IPS-20b (cell line): ENCODE data around the gene PHKG1.
"Not testable (repeated sequence)": the region's sequence is repeated elsewhere in the genome, so short reads cannot be mapped to it uniquely, and the experiment has no call there.

Experiments used
- H3K27ac ChIP-seq: one replicate; pipeline ENCODE4 v1.5.1; 2013; ENCODE audit warnings: low read length
- H3K27me3 ChIP-seq: 2 replicates; pipeline ENCODE4 v1.6.1; 2013; ENCODE audit warnings: mild to moderate bottlenecking, low read length, inconsistent platforms; ENCODE audit not compliant: insufficient read depth
- H3K36me3 ChIP-seq: 2 replicates; pipeline ENCODE4 v1.6.1; 2013; ENCODE audit warnings: low read depth, mild to moderate bottlenecking, inconsistent platforms, low read length, moderate library complexity; ENCODE audit not compliant: insufficient read depth
- H3K4me1 ChIP-seq: 2 replicates; pipeline ENCODE4 v1.6.1; 2013; ENCODE audit warnings: mild to moderate bottlenecking, control low read depth, inconsistent platforms, low read length, moderate library complexity; ENCODE audit not compliant: insufficient read depth
- H3K4me3 ChIP-seq: 2 replicates; pipeline ENCODE4 v1.5.1; 2013; ENCODE audit warnings: mild to moderate bottlenecking, low read length, inconsistent platforms
- H3K9ac ChIP-seq: 2 replicates; pipeline ENCODE4 v1.6.1; 2013; ENCODE audit warnings: low read depth, mild to moderate bottlenecking, inconsistent platforms, low read length, moderate library complexity
- H3K9me3 ChIP-seq: 2 replicates; pipeline ENCODE4 v1.6.1; 2013; ENCODE audit warnings: mild to moderate bottlenecking, low read depth, low read length, inconsistent platforms; ENCODE audit not compliant: insufficient read depth

Gene PHKG1

DNA sequence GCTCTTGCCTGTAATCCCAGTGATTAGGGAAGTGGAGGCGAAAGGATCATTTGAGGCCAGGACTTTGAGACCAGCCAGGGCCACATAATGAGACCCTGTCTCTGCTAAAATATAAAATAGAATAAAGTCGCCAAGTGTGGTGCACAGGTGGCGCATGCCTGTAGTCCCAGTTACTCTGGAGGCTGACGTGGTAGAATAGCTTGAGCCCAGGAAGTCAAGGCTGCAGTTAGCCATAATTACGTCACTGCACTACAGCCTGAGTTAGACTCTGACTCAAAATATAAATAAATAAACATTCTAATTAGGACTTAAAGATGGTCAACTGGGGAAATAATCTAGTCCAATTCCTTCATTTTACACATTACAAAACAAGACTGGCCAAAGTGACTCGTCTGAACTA, 12.8 kb upstream of the PHKG1 start:
- H3K27me3 ChIP-seq = no peaks in the 10 kb centered on the region
- peak overlapping the region; percentile 85 for H3K4me3 ChIP-seq
- no peak overlapping the region for H3K27ac ChIP-seq
- peak overlapping the region; percentile 88; the same call in 1 of the 2 replicates for H3K9ac ChIP-seq
- peaks cover 52% of the 10 kb centered on the region for H3K9me3 ChIP-seq
- no peaks in the 10 kb centered on the region for H3K4me1 ChIP-seq
- peaks cover 31% of the 10 kb centered on the region for H3K36me3 ChIP-seq

DNA sequence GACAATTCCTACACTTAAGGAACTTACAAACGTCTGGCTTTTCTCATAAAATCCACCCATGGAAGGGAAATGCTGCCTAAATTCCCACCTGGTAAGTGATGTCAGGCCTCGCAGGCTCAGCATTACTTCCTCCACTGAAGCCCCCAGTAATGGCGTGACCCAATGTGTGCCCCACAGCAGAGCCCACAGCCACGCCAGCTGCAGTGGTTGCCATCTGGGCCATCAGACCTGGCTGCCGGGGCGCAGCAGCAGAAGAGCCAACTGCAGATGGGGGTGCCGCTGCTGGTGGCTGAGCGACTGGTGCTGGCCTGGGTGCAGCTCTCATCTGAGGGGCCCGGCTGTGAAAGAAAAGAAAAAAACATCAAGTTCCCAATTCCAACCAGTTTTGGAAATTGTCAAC, 11.4 kb upstream of the PHKG1 start:
- not testable (repeated sequence) for H3K4me3 ChIP-seq, H3K27ac ChIP-seq, H3K27me3 ChIP-seq, H3K9ac ChIP-seq, H3K4me1 ChIP-seq
- Histone ChIP-seq H3K9me3 (peaks cover 40% of the 10 kb centered on the region), H3K36me3 (peaks cover 38% of the 10 kb centered on the region)

DNA sequence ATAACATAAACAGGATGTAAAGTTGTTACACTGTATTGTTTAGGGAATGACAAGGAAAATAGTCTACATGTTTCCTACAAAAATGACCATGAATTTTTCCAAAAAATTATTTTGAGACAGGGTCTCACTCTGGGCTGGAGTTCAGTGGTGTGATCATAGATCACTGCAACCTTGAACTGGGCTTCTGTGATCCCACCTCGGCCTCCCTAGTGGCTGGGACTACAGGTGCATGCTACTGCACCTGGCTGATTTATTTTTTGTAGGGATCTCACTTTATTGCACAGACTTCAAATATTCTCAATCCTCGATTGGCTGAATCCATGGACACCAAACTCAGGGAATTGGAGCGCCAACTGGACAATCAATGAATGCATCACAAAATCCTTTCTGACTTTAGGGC, 6.9 kb upstream of the PHKG1 start:
- Histone ChIP-seq H3K9me3 (peaks cover 15% of the 10 kb centered on the region), H3K4me3 (no peak overlapping the region), H3K27me3 (no peaks in the 10 kb centered on the region), H3K36me3 (peaks cover 38% of the 10 kb centered on the region), H3K9ac (no peak overlapping the region), H3K4me1 (no peaks in the 10 kb centered on the region), H3K27ac (no peak overlapping the region)

DNA sequence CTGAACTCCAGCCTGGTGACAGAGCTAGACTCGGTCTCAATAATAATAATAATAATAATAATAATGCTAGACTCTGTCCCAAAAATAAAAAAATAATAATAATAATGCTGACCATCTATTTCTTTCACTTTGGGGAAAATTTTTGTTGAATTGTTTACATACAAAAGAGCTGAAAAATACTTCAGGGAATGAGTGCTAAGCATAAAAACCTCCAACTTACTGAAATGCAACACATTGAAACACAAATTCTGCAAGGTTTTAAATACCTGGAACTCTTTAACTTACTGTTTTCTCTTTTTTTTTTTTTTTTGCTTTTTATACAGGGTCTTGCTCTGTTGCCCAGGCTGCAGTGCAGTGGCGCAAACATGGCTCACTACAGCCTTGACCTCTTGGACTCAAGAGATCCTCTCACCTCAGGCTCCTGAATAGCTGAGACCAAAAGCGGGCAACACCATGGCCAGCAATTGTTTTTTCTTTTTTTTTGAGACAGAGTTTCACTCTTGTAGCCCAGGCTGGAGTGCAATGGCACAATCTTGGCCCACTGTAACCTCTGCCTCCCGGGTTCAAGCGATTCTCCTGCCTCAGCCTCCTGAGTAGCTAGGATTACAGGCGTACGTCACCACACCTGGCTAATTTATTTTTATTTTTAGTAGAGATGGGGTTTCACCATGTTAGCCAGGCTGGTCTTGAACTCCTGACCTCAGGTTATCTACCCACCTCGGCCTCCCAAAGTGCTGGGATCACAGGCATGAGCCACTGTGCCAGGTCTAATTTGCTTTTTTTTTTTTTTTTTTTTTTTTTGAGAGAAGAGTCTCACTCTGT, 5.6 kb upstream of the PHKG1 start:
- H3K4me1 ChIP-seq, H3K27ac ChIP-seq, H3K9ac ChIP-seq, H3K27me3 ChIP-seq, H3K4me3 ChIP-seq: not testable (repeated sequence)
- Histone ChIP-seq H3K36me3 (peaks cover 29% of the 10 kb centered on the region), H3K9me3 (peaks cover 10% of the 10 kb centered on the region)

DNA sequence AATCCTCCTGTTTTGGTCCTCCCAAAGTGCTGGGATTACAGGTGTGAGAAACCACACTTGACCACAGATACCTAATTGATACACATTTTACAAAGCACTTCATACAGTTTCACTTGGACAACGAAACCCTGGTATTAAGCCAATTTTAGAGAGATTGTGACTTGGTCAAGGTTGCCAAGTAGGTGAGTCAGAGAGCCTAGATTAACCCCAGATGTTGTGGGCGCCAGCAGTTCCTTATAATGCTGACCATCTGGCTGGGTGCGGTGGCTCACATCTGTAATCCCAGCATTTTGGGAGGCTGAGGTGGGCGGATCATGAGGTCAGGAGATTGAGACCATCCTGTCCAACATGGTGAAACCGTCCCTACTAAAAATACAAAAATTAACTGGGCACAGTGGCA, 4.9 kb upstream of the PHKG1 start:
- H3K27ac ChIP-seq = no peak overlapping the region
- no peaks in the 10 kb centered on the region for H3K4me1 ChIP-seq
- H3K27me3 ChIP-seq = no peaks in the 10 kb centered on the region
- H3K9me3 ChIP-seq = peaks cover 8% of the 10 kb centered on the region
- peaks cover 25% of the 10 kb centered on the region for H3K36me3 ChIP-seq
- H3K4me3 ChIP-seq = no peak overlapping the region
- no peak overlapping the region for H3K9ac ChIP-seq

DNA sequence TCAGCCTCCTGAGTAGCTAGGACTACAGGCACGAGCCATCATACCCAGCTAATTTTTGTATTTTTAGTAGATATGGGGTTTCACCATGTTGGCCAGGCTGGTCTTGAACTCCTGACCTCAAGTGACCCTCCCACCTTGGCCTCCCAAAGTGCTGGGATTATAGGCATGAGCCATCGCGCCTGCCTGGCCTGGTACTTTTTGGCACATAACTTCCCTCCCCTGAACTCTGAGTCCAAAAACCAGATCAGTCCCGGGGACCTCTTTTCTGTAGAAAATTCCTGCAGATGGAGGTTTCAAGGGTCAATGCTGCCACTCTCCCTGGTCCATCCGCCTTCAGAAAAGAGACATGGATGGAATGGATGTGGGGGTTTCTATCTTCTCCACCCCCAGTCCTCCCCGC, 364 bp downstream of the PHKG1 start:
- H3K36me3 ChIP-seq, H3K4me1 ChIP-seq, H3K9ac ChIP-seq, H3K4me3 ChIP-seq, H3K27me3 ChIP-seq, H3K9me3 ChIP-seq, H3K27ac ChIP-seq: not testable (repeated sequence)

DNA sequence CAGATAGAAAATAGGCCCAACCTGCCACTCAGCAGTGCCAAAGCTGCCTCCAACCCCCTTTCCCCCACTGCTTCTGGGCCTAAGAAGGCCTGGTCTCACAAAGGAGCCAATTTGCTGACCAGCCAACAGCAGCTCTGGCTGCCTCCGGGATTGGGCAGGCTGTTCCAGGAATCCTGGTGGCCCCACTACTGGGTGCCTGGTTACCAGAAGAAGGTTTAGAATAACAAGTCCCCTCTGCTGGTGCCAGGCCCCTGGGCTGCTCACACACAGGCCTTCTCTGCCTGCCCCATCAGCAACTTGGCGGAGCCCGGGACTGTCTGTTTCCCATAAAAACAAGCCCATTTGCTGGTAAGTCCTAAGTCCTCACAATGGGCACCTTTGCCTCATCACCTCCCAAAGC, 1.2 kb downstream of the PHKG1 start:
- no peaks in the 10 kb centered on the region for H3K27me3 ChIP-seq
- no peak overlapping the region for H3K27ac ChIP-seq
- no peak overlapping the region for H3K9ac ChIP-seq
- no peaks in the 10 kb centered on the region for H3K36me3 ChIP-seq
- no peaks in the 10 kb centered on the region for H3K4me1 ChIP-seq
- H3K4me3 ChIP-seq = no peak overlapping the region
- no peaks in the 10 kb centered on the region for H3K9me3 ChIP-seq

DNA sequence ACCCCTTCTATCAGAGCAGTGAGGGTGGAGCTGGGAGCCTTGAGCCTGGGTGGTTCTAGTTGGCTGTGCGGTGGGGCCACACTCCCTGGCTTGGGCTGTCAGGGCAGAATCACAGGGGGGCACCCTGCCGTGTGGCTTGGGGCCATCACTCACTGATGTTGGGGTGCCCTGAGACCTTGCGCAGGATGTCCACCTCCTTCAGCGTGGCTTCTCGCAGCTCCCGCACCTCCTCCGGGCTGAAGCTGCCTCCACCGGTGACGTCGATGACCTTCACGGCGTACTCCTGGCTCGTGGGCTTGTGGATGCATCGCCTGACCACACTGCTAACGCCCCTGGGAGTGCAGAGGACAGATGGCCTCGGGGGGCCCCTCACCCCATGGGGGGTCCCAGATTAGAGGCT, 5.3 kb downstream of the PHKG1 start:
- Histone ChIP-seq H3K27ac (no peak overlapping the region), H3K9me3 (no peaks in the 10 kb centered on the region), H3K4me1 (no peaks in the 10 kb centered on the region), H3K27me3 (no peaks in the 10 kb centered on the region), H3K36me3 (no peaks in the 10 kb centered on the region), H3K4me3 (no peak overlapping the region), H3K9ac (no peak overlapping the region)

DNA sequence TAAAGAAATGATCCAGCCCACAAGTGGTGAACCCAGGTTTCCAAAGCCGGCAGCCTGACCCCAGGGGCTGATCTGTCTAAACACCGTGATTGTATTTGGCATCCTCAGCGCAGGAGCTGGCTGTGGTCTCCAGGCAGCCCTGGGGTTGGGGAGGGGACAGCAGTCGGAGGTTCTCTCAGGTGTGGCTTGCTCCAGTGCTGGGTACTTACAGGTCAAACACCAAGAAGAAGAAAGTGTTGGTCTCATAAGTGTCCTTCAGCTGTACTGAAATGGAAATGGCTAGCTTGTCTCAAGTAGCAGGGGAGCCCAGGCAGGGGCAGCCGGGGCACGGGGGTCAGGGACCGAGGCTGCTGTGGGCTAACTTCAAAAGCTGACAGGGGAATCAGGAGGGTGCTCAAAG, 6.0 kb downstream of the PHKG1 start:
- H3K36me3 ChIP-seq = no peaks in the 10 kb centered on the region
- no peaks in the 10 kb centered on the region for H3K27me3 ChIP-seq
- H3K9ac ChIP-seq = no peak overlapping the region
- H3K4me3 ChIP-seq = no peak overlapping the region
- H3K4me1 ChIP-seq = no peaks in the 10 kb centered on the region
- no peaks in the 10 kb centered on the region for H3K9me3 ChIP-seq
- no peak overlapping the region for H3K27ac ChIP-seq

DNA sequence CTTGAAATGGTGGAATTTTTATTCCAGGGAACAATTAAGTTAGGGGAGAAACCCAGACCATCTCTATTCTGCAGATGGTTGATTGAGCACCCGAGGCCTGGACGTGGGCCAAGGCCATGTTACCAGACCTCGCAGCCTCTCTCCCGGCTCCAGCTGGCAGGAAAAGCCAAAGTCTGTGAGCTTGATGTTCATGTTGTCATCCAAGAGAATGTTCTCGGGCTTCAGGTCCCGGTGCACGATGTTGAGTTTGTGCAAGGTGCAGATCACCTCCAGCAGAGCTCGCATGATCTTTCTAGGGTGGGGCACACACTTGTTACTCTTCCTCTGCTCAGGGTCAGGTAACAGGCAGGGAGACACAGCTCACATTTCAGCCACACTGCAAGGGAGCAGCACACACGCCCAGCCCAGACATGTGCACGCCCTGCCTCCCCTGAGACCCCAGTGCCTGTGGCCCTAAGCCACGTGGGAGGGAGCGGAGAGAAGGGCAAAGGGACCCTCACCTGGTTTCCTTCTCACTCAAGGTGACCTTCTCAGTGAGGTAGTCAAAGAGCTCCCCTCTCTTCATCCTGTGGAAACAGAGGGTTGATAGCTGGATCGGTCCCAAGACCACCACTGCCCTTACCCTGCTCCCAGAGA, 9.5 kb downstream of the PHKG1 start:
- no peak overlapping the region for H3K4me3 ChIP-seq
- H3K36me3 ChIP-seq = peaks cover 18% of the 10 kb centered on the region
- H3K9ac ChIP-seq = no peak overlapping the region
- no peaks in the 10 kb centered on the region for H3K4me1 ChIP-seq
- no peak overlapping the region for H3K27ac ChIP-seq
- no peaks in the 10 kb centered on the region for H3K9me3 ChIP-seq
- no peaks in the 10 kb centered on the region for H3K27me3 ChIP-seq

DNA sequence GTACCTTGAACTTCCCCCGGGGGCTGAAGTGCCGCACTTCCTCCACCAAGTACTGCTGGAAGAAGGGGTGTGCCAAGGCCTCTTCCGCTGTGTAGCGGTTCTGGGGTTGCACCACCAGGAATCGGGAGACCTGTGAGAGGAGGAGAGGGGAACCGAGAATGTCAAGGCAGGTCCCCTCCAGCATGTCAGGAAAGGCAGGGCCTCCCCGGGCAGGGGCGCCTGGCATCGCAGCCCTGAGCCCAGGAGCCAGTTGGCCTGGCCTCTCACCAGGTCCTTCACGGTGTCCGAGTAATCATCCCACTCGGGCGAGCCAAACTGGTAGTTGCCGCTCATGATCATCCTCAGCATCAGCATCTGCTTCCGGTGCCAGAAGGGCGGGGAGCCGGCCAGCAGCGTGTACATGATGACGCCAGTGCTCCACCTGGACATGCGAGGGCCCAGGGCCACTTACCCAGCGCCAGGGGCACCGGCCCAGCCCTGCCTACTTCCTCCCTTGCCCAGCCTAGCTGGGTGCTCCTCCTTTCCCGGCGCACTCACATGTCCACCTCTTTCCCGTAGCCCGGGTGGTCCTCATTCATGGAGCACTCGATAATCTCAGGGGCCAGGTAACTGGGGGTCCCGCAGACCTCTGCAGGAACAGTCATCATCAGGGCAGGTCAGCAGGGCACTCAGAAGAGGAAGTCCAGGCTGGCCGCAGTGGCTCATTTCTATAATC, 11.0 kb downstream of the PHKG1 start:
- Histone ChIP-seq H3K4me3 (no peak overlapping the region), H3K27me3 (no peaks in the 10 kb centered on the region), H3K9me3 (no peaks in the 10 kb centered on the region), H3K36me3 (peaks cover 26% of the 10 kb centered on the region), H3K4me1 (no peaks in the 10 kb centered on the region), H3K27ac (no peak overlapping the region), H3K9ac (no peak overlapping the region)
